ENCODE results near the gene MGAM2.
"Not testable (repeated sequence)": the region's sequence is repeated elsewhere in the genome, so short reads cannot be mapped to it uniquely, and the experiment has no call there.

Gene MGAM2

GRCh38 chr7:142111499-142111898 lies at the start of gene MGAM2:
Gene MGAM2, plus strand, starts transcription at chr7:142111718. Its CDS starts 5,156 bp downstream, at chr7:142116874.
- Mint-ChIP-seq H3K27ac (no peak within 1 kb of the TSS), H3K4me1 (no peaks in the 10 kb centered on the region)
- no peak for ATAC-seq

GRCh38 chr7:142063551-142064442 lies 47.7 kb upstream of the MGAM2 start:
- peaks cover 6% of the 10 kb centered on the region for H3K27me3 Mint-ChIP-seq
- no peak overlapping the region for H3K27ac Mint-ChIP-seq
- no peak for DNase-seq
- H3K4me1 Mint-ChIP-seq, result no peaks in the 10 kb centered on the region
- no peak for ATAC-seq
- H3K4me3 Mint-ChIP-seq, result no peak overlapping the region
- no peaks in the 10 kb centered on the region for H3K9me3 Mint-ChIP-seq

More at GRCh38 chr7:142111499-142111898, at the start of gene MGAM2:
- Mint-ChIP-seq H3K27me3 (peaks cover 8% of the 10 kb centered on the region), H3K9me3 (no peaks in the 10 kb centered on the region), H3K4me3 (no peak within 1 kb of the TSS)
- no peak for DNase-seq

DNA sequence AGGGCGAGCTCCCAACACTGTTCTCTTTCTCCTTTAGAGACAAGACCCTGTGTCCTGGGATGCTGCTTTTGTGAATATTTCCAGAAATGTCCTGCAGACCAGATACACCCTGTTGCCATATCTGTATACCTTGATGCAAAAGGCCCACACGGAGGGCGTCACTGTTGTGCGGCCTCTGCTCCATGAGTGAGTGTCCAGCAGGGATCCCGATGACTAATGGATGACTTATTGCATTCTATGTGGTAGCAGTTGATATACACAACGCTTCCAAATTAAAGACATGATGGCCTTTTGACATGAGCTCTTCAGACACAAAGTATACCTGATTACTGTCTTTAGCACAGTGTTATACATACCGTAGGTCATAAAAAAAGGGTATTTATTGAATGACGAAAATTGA lies 45.0 kb upstream of the MGAM2 start:
- ATAC-seq (no peak), DNase-seq (no peak)
- H3K4me3 Mint-ChIP-seq, result no peak overlapping the region
- no peaks in the 10 kb centered on the region for H3K9me3 Mint-ChIP-seq
- H3K27ac Mint-ChIP-seq, result no peak overlapping the region
- H3K4me1 Mint-ChIP-seq, result no peaks in the 10 kb centered on the region
- peaks cover 6% of the 10 kb centered on the region for H3K27me3 Mint-ChIP-seq

DNA sequence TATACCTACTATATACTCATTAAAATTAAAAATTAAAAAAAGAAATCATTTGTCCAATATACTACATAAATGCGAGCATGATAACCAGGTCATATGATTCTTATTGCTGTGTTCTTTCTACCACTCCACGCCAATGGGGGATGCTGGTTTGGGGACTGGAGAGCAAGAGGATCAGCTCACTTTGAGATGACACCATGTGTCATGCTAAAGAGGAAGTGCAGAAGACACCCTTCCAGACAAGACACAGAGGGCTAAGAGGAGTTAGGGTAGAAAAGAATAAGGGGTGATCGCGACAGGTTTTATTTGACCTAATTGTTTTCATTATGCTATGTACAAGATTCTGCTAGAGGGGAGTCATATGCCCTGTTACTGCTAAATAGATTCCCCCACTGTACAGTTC lies 33.8 kb upstream of the MGAM2 start:
- no peak for DNase-seq
- Mint-ChIP-seq H3K4me1 (no peaks in the 10 kb centered on the region), H3K4me3 (no peak overlapping the region), H3K27ac (no peak overlapping the region), H3K9me3 (no peaks in the 10 kb centered on the region), H3K27me3 (peaks cover 22% of the 10 kb centered on the region)
- no peak for ATAC-seq

DNA sequence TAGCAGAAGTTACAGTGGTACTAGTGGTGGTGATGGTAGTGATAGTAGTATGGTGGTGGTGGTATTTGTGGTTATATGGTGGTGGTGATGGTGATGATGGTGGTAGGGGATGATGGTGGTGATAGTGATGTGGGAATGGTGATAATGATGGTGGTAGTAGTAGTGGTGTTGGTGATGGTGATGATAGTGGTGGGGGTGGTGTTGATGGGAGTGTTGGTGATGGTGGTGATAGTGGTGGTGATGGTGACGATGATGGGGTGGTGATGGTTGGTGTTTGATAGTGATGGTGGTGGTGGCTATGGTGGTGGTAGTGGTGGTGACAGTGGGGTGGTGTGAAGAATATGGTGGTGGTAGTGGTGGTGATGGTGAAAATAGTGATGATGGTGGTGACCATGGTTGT lies 27.9 kb upstream of the MGAM2 start:
- Mint-ChIP-seq H3K27ac (no peak overlapping the region), H3K27me3 (peaks cover 8% of the 10 kb centered on the region), H3K4me3 (no peak overlapping the region), H3K9me3 (peaks cover 0 to 5% of the 10 kb centered on the region in 2 donors), H3K4me1 (no peaks in the 10 kb centered on the region)
- ATAC-seq (no peak), DNase-seq (no peak)

- Mint-ChIP-seq H3K27ac (no peak overlapping the region), H3K27me3 (peaks cover 8% of the 10 kb centered on the region), H3K4me1 (no peaks in the 10 kb centered on the region), H3K4me3 (no peak overlapping the region), H3K9me3 (peaks cover 0 to 5% of the 10 kb centered on the region in 2 donors)
- no peak for ATAC-seq
- DNase-seq, result no peak
These were observed 26.1 kb upstream of the MGAM2 start for GRCh38 chr7:142085428-142085827.

GRCh38 chr7:142088022-142088714 lies 23.4 kb upstream of the MGAM2 start:
- ATAC-seq (no peak), DNase-seq (no peak)
- no peaks in the 10 kb centered on the region for H3K27me3 Mint-ChIP-seq
- no peaks in the 10 kb centered on the region for H3K4me1 Mint-ChIP-seq
- no peak overlapping the region for H3K27ac Mint-ChIP-seq
- H3K9me3 Mint-ChIP-seq, result peaks cover 0 to 5% of the 10 kb centered on the region in 2 donors
- no peak overlapping the region for H3K4me3 Mint-ChIP-seq

GRCh38 chr7:142089035-142089434 lies 22.5 kb upstream of the MGAM2 start:
- Mint-ChIP-seq H3K27me3 (no peaks in the 10 kb centered on the region), H3K4me1 (no peaks in the 10 kb centered on the region), H3K27ac (no peak overlapping the region), H3K4me3 (no peak overlapping the region), H3K9me3 (no peaks in the 10 kb centered on the region)
- DNase-seq (no peak), ATAC-seq (no peak)

- H3K27ac Mint-ChIP-seq, result no peak overlapping the region
- H3K27me3 Mint-ChIP-seq, result no peaks in the 10 kb centered on the region
- ATAC-seq (no peak), DNase-seq (no peak)
- H3K4me3 Mint-ChIP-seq, result no peak overlapping the region
- H3K9me3 Mint-ChIP-seq, result no peaks in the 10 kb centered on the region
- H3K4me1 Mint-ChIP-seq, result no peaks in the 10 kb centered on the region
These were observed 19.6 kb upstream of the MGAM2 start for GRCh38 chr7:142091961-142092360.

GRCh38 chr7:142094861-142095260 lies 16.7 kb upstream of the MGAM2 start:
- no peaks in the 10 kb centered on the region for H3K27me3 Mint-ChIP-seq
- no peaks in the 10 kb centered on the region for H3K4me1 Mint-ChIP-seq
- ATAC-seq (no peak), DNase-seq (no peak)
- no peaks in the 10 kb centered on the region for H3K9me3 Mint-ChIP-seq
- H3K27ac Mint-ChIP-seq, result no peak overlapping the region
- no peak overlapping the region for H3K4me3 Mint-ChIP-seq

DNA sequence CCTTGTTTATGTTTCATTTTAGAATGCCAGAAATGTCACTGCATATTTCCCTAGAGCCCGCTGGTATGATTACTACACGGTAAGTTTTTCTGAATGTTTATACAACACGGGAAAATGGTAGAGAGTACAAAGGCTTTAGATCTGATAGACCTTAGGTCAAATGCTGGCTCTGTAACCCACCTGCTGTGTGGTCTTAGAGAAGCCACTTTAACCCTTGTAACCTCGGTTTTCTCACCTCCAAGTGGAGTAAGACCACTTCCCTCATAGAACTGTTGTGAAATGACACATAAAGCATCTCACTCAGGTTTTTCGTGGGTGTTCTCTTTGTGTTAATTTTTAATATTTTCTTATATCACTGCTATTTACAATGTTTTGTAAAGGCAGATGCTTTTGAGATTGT lies 13.9 kb upstream of the MGAM2 start:
- ATAC-seq (no peak), DNase-seq (no peak)
- Mint-ChIP-seq H3K9me3 (no peaks in the 10 kb centered on the region), H3K4me1 (no peaks in the 10 kb centered on the region), H3K27ac (no peak overlapping the region), H3K4me3 (no peak overlapping the region), H3K27me3 (no peaks in the 10 kb centered on the region)

DNA sequence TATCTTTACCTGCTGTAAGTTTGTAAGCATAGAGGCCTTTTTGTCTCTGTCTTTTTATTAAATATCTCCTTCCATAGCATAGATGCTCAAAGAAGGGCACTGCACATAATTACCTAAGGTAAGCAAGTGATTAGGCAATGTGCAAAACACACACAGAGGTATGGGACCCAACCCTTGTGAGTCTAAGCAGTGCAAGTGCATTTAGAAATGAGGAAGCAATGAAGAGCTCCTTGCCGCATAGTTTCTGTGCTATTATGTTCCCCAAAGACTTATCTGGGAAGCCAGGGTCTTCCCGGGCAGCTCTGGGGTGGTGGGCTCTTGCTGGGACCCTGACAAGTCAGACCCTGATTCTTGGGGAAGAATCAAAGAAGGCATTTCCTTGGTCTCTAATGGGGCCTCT lies 13.5 kb upstream of the MGAM2 start:
- Mint-ChIP-seq H3K27ac (no peak overlapping the region), H3K4me1 (no peaks in the 10 kb centered on the region), H3K4me3 (no peak overlapping the region), H3K9me3 (no peaks in the 10 kb centered on the region), H3K27me3 (no peaks in the 10 kb centered on the region)
- DNase-seq, result no peak
- no peak for ATAC-seq

DNA sequence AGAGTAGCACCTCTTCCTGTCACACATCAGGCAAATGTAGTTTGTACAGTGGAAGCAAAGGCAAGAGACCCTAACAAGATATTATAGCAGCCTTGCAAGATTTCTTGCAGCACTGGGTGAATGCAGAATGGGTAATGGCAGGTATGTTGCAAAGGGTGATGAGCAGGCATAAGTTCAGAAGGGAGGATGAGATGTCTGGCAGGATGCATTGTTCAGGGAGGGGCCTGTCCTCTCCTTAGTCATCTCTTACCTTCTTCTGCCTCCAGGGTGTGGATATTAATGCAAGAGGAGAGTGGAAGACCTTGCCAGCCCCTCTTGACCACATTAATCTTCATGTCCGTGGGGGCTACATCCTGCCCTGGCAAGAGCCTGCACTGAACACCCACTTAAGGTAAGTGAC lies 12.2 kb upstream of the MGAM2 start:
- not testable (repeated sequence) for H3K4me3 Mint-ChIP-seq, H3K9me3 Mint-ChIP-seq, H3K4me1 Mint-ChIP-seq, H3K27ac Mint-ChIP-seq, DNase-seq, H3K27me3 Mint-ChIP-seq
- ATAC-seq, result peak; percentile 54

- Mint-ChIP-seq H3K4me1 (no peaks in the 10 kb centered on the region), H3K27me3 (no peaks in the 10 kb centered on the region), H3K27ac (no peak overlapping the region), H3K9me3 (no peaks in the 10 kb centered on the region), H3K4me3 (no peak overlapping the region)
- DNase-seq, result no peak
- ATAC-seq, result no peak
These were observed 10.9 kb upstream of the MGAM2 start for GRCh38 chr7:142100634-142101033.

- H3K27ac Mint-ChIP-seq, H3K9me3 Mint-ChIP-seq, ATAC-seq, DNase-seq, H3K4me1 Mint-ChIP-seq, H3K4me3 Mint-ChIP-seq, H3K27me3 Mint-ChIP-seq: not testable (repeated sequence)
These were observed 9.7 kb upstream of the MGAM2 start for GRCh38 chr7:142101794-142102193.

Measured in stimulated activated naive CD8-positive, alpha-beta T cell treated with anti-CD3 and anti-CD28 coated beads, Interleukin-15, amount 100 ng/mL, for 72 hours (primary cell).